Midbrain (tissue), 1 donor: Measurements from ENCODE around the gene TXNIP.

Experiments used
- DNase-seq: peaks from one replicate; lab custom pipeline; 2025; lab: John Stamatoyannopoulos, UW

The TXNIP gene

GRCh38 chr1:145985129-145985501 lies 11.3 kb downstream of the TXNIP start:
- DNase-seq: no peak

GRCh38 chr1:145983960-145984830 lies 12.2 kb downstream of the TXNIP start:
- no peak for DNase-seq

- DNase-seq: no peak
These were observed 13.1 kb downstream of the TXNIP start for GRCh38 chr1:145983206-145983675.

DNA sequence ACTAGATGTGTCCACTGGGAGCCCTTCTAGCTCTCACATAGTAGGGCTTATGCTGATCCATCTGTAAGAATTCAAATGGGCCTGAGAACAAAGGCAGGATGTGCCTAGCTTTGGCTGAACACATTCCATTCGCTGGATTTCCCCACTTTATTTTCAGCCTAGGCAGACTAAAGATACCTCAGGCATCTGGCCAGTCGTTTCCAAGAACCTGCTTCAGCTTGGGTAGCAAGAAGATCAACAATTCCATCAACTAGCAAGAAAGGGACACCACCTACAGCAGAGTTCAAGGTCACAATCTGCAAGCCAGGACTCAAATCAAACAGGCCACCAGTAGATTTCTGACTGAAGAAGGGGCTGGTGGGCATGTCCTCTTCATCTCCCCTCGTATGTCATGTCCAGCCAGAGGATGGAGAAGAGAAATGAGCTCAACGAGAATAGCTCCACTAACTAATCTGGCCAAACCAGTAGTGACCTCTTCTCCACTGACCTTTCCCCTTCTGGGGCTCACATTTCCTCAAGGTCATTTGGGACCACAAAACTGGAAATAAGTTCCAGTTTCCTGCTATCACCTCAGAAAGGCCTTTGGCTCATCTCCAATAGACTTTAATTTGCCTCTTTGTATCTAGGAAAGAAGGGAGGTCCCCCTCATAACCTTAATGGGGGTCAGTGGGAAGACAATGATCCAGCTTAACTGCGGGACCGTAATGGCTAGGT lies 14.2 kb downstream of the TXNIP start:
- no peak for DNase-seq

GRCh38 chr1:145980457-145980994 lies 15.9 kb downstream of the TXNIP start:
- no peak for DNase-seq

DNA sequence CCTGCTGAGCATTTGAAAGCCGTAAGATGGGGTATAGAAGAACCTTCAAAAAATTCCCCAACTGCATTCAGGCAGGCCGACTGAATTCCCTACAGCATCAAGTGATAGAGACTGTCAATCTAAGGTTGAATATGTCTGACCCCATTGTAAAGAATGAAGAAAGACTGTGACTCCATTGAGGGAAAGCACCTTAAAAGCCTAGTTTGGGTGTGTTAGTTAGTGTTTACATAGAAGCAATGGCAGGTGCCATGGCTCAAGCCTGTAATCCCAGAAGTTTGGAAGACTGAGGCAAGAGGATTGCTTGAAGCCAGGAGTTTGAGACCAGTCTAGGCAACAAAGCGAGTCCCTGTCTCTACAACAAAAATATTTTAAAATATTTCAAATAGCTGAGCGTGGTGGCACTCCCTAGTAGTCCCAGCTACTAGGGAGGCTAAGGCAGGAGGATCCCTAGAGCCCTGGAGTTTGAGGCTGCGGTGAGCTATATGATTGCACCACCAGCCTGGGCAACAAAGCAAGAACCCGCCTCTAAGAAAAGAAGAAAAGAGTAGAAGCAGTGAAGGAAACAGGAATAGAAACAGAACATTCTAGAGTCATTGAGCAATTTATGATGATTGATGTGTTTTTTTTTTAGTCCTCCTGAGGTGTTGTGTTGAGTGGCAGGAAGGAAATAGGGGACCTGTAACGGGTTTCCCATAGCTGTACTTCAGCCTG lies 16.5 kb downstream of the TXNIP start:
- DNase-seq: no peak

DNA sequence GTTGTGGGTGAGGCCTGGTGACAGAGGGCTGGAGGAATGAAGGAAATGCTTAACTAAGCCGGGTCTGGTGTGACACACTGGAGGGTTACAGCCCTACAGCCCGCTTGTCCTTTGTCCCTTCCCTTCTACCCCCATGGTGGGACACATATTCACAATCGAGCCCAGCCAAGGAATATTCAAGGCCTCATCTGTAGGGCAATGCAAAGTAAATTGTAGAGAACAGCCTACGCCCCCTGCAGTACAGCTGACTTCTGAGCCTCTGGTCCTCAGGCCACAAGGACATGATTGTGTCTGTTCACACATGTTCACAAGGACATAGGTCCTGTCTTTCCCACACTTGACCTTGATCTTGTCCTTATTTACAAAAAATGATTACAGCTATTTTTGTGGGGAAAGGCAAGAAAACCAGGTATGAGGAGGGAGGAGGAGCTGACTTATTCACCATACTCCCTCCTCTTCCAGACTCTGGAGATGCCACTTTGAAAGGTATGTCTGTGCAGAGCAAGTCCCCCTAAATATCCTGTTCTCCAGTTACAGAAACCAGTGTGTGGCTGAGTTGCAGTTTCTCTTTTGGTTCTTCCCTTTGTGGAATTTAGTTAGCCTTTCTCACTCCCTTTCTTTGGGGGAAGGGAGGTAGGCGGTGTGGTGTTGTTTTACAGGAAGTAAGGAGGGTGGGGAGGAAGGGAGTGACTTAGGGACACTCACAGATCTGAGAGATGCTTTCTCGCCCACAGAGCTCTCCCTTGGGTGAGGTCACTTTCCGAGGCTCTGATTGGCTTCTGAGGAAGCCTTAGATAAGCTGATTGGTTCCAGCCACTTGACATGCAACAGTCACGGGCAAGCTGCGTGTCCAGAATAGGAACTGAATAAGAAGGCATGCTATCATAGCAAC lies 17.3 kb downstream of the TXNIP start:
- peak; percentile 96 for DNase-seq

DNA sequence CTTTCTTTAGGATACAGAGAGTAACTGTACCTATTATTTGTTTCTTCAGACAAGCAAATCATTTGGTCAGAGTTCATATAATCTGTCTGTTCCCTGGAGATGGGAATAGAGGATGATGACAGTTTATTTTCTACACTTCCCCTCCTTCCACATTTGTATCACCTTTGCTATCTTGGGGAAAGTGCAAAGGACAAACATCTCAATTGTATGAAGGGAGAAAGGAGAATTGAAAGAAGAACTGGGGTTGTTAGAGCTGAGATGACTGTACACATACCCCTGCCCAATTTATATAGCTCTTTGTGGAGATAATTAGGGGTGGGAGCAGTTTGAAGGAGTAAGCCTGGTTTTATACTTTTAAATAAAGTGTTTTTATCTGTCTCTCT lies 17.9 kb downstream of the TXNIP start:
- no peak for DNase-seq

GRCh38 chr1:145977486-145978470 lies 18.6 kb downstream of the TXNIP start:
- DNase-seq: peak; percentile 82

DNA sequence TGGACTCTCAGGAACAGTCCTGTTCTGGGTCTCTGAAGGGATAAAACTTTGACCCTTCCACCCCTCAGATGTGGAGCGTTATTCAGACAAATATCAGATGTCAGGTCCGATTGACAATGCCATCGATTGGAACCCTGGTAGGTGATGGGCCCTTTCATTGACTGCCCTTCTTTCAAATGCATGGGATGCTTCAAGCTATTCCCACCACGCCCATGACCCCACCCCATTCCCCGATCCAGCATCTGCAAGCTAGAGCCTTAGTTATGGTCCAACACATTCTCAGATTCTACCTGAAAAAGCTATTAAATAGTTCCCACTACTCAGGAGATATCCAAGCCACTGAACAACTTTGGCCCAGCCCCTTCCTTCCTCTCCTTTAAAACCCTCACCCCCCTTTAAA lies 19.4 kb downstream of the TXNIP start:
- no peak for DNase-seq

GRCh38 chr1:145975216-145975615 lies 21.2 kb downstream of the TXNIP start:
- no peak for DNase-seq

- DNase-seq: no peak
These were observed 21.7 kb downstream of the TXNIP start for GRCh38 chr1:145974721-145975120.

GRCh38 chr1:145972580-145972979 lies 23.8 kb downstream of the TXNIP start:
- DNase-seq: no peak

GRCh38 chr1:145967288-145967687 lies 29.1 kb downstream of the TXNIP start:
- DNase-seq: no peak

DNA sequence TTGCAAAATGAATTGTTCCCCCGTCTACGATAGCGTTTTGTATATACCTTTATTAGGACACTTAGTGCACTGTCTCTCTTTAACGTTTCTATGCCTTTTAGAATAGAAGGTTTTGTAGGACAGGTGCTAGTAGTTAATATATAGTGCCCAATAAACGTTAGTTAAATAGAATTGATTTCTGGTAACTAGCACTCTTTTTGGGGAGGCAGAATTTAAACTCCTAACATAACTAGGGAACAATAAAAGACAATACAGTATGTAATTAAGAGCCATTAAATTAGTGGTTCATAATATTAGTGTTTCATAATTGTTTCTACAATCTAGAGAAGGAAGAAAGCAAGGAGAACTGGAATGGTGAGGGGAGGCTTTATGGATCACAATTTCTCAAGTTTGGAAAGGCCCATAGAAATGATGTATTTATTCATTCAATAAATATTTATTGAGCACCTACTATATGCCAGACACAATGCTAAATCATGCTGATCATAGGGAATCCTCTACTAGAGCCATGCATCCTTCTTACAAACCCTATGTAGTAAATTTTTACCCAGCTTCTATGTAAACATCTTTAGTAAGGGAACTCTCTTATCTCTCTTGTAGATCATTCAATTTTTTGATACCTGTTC lies 31.1 kb downstream of the TXNIP start:
- DNase-seq: no peak

- DNase-seq: peak; percentile 97
These were observed 31.9 kb downstream of the TXNIP start, which contains the start of the genes ANKRD34A and POLR3GL for GRCh38 chr1:145964328-145965118. TSS of gene ANKRD34A (minus strand) at chr1:145964575. CDS start at chr1:145961759, 2,816 bp downstream. TSS of gene POLR3GL (plus strand) at chr1:145964690. CDS start at chr1:145974866, 10,176 bp downstream.

DNA sequence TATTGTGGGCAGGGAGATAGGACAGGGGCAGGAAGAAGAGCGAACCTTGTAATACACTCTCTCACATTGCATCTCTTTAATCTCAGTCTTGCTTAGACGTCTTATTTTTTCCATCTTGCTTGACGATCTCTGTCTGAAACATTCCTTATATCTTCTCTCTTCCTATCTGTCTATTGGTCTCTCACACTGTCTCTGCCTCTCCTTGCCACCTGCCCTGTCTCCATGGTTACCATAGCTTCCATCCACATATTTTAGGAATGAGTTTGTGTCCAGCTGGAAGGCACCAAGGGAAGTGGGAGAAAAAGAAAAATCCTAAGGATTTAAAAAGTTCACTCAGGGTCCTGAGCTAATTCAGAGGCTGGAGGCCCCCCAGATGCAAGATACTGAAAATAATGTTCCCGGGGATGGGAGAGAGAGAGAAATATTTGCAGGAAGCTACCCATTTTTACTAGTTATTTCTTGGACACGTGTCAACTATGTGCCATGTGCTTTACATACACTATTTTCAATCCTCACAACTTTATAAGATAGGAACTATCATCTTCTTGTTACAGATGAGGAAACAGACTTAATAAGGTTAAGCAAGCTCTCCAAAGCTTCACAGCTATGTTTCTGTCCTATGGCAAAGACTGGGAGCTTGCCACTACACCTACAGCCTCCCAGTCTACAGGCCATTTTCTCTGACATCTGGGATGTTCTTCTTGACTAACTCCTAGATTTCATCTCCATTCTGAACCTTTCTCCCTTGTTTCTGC lies 32.9 kb downstream of the TXNIP start:
- DNase-seq: no peak
